HepG2 (cell line): ENCODE measurements around the gene HES6. TPM values are rescaled to one million over a fixed set of nuclear protein-coding genes. Genes with fewer than 3 reads are reported as not detected.

ENCODE experiments used
- MAFG ChIP-seq: sonication (generic); formaldehyde crosslinking; IDR thresholded peaks from 2 replicates; pipeline ENCODE4 v1.5.1; 2020; ENCODE audit warnings: mild to moderate bottlenecking, missing genetic modification reagents
- MED1 ChIP-seq: sonication (generic); formaldehyde crosslinking; IDR thresholded peaks from 2 replicates; pipeline ENCODE4 v1.4.0; 2020; ENCODE audit warnings: missing genetic modification reagents
- NFE2L2 ChIP-seq: fragments of 150-350 bp; IDR thresholded peaks from 2 replicates; pipeline ENCODE4 v1.6.1; 2014; ENCODE audit warnings: low read length
- NR2F6 ChIP-seq, 2 experiments: IDR thresholded peaks; 2 replicates each; pipeline ENCODE4 v1.6.1; 2016; ENCODE audit warnings: antibody characterized with exemption in 1 of 2, mild to moderate bottlenecking in 1 of 2
- ZKSCAN5 ChIP-seq: sonication (generic); formaldehyde crosslinking; IDR thresholded peaks from 2 replicates; pipeline ENCODE4 v1.5.1; 2020; ENCODE audit warnings: mild to moderate bottlenecking, missing genetic modification reagents
- ZNF296 ChIP-seq: sonication (generic); formaldehyde crosslinking; conservative IDR thresholded peaks from 2 replicates; pipeline ENCODE4 v1.5.0; 2020; ENCODE audit warnings: mild to moderate bottlenecking, missing genetic modification reagents
- ZNF468 ChIP-seq: sonication (generic); formaldehyde crosslinking; IDR thresholded peaks from 2 replicates; pipeline ENCODE4 v1.8.0; 2022; ENCODE audit warnings: mild to moderate bottlenecking, moderate library complexity, missing genetic modification reagents
- ZNF709 ChIP-seq: sonication (generic); formaldehyde crosslinking; IDR thresholded peaks from 2 replicates; pipeline ENCODE4 v1.5.0; 2020; ENCODE audit warnings: mild to moderate bottlenecking, missing genetic modification reagents
- ZNF816 ChIP-seq: sonication (generic); formaldehyde crosslinking; IDR thresholded peaks from 2 replicates; pipeline ENCODE4 v1.8.0; 2022; ENCODE audit warnings: missing genetic modification reagents, mild to moderate bottlenecking, borderline replicate concordance
- polyA plus RNA-seq, 8 experiments: library from polyadenylated mRNA; depleted of rRNA in 3 of 8; stranded (reverse) in 7 of 8; unstranded in 1 of 8; fragments of >200 nt; fragmentation: Illumina TruSeq in 4 of 8; extraction: Trizol in 4 of 8; gene quantifications; 2 replicates each; pipeline versions ENCODE4 v1.2.1 to v1.2.3, GENCODE V29; 2011 to 2016; ENCODE audit warnings: low read depth in 4 of 8, missing spikeins in 1 of 8, mixed read lengths in 1 of 8; ENCODE audit not compliant: insufficient read depth in 1 of 8
- total RNA-seq, 5 experiments: library from RNA; depleted of rRNA; stranded (reverse); fragments of >200 nt; fragmentation: Illumina TruSeq; extraction: Trizol; gene quantifications; 2 replicates each; pipeline ENCODE4 v1.2.3, GENCODE V29; 2016; ENCODE audit warnings: low read depth in 1 of 5
- TF ChIP-seq, protein P1 (sequence below), 2 experiments: sonication (generic) in 1 of 2; formaldehyde crosslinking in 1 of 2; IDR thresholded peaks; 2 replicates each; pipeline versions ENCODE4 v1.4.0 to v1.6.1; 2016 to 2020; ENCODE audit warnings: borderline replicate concordance in 1 of 2, low read depth in 1 of 2, mild to moderate bottlenecking in 1 of 2, missing genetic modification reagents in 1 of 2
- TF ChIP-seq, protein P2 (sequence below): sonication (generic); formaldehyde crosslinking; IDR thresholded peaks from 2 replicates; pipeline ENCODE4 v1.4.0; 2020; ENCODE audit warnings: mild to moderate bottlenecking, missing genetic modification reagents, borderline replicate concordance
- TF ChIP-seq, protein P3 (sequence below): sonication (generic); formaldehyde crosslinking; IDR thresholded peaks from 2 replicates; pipeline ENCODE4 v1.4.0; 2020; ENCODE audit warnings: mild to moderate bottlenecking, missing genetic modification reagents

The HES6 gene
- total and polyA plus RNA-seq, 2 of the 13 experiments (the other 11 are each of a cell fraction or from before 2014, with no cell fraction given), result 19.5 to 82.8 TPM

DNA sequence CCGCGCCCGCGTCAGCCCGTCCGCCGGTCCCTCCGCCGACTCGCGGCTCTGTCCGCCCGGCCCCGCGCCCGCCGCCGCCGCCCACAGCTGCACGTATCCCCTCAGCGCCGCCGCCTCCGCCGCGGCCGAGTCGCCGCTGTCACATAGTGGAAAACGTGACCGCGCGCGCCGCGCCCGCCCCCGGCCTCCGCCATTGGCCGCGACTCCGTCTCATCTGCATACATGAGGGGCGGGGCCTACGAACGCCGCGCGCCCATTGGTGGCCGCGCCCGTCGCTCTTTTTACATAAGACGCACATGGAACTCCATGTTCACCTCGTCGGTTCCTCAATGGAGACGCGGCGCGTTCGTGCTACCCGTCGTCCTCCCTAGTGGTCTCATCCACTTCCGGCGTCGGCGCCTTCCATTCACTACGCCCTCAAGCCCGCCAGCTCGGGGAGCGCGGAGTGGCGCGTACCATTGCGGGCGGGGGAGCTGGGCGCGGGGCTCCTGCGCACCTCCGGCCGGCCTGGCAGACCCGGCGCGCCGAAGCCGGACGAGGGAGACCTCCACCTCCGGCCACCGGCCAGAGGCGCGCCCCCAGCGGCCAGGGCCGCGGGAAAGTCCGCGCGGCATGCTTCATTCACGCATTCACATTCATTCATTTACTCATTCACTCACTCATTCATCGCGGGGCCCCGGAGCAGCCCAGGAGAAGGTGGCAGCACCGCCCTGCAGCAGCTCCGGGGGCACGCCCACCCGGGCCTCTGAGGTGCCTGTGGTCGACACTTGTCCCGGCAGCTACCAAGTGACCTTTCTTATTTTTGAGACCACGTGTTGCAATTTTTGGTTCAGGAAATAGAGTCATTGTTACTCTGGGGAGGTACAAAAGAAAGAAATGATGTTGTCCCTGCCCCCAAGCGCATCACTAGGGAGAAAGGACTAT is 49.1 kb upstream of the HES6 start (continued):
- TF ChIP-seq, protein P1, sequence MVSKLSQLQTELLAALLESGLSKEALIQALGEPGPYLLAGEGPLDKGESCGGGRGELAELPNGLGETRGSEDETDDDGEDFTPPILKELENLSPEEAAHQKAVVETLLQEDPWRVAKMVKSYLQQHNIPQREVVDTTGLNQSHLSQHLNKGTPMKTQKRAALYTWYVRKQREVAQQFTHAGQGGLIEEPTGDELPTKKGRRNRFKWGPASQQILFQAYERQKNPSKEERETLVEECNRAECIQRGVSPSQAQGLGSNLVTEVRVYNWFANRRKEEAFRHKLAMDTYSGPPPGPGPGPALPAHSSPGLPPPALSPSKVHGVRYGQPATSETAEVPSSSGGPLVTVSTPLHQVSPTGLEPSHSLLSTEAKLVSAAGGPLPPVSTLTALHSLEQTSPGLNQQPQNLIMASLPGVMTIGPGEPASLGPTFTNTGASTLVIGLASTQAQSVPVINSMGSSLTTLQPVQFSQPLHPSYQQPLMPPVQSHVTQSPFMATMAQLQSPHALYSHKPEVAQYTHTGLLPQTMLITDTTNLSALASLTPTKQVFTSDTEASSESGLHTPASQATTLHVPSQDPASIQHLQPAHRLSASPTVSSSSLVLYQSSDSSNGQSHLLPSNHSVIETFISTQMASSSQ (IDR thresholded peaks at IDR 0.05; ENCODE audit: low read depth), result no peak
- TF ChIP-seq, protein P1 (CRISPR knock-in tag; IDR thresholded peaks at IDR 0.05; ENCODE audit: borderline replicate concordance), result peak; percentile 68
- TF ChIP-seq ZKSCAN5 (CRISPR knock-in tag), result peak; percentile 53; the same call in 1 of the 2 replicates
- TF ChIP-seq MAFG, result no peak
- TF ChIP-seq, protein P2, sequence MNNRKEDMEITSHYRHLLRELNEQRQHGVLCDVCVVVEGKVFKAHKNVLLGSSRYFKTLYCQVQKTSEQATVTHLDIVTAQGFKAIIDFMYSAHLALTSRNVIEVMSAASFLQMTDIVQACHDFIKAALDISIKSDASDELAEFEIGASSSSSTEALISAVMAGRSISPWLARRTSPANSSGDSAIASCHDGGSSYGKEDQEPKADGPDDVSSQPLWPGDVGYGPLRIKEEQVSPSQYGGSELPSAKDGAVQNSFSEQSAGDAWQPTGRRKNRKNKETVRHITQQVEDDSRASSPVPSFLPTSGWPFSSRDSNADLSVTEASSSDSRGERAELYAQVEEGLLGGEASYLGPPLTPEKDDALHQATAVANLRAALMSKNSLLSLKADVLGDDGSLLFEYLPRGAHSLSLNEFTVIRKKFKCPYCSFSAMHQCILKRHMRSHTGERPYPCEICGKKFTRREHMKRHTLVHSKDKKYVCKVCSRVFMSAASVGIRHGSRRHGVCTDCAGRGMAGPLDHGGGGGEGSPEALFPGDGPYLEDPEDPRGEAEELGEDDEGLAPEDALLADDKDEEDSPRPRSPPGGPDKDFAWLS (CRISPR knock-in tag), result no peak
- TF ChIP-seq ZNF296 (CRISPR knock-in tag), result no peak
- 0 out of 2 replicates have a peak, but pooled peaks have one; percentile 36 for TF ChIP-seq ZNF468 (CRISPR knock-in tag)
- no peak; the same call in 1 of the 2 replicates for TF ChIP-seq ZNF816 (CRISPR knock-in tag)
- peak; percentile 52 for TF ChIP-seq MED1 (CRISPR knock-in tag)
- TF ChIP-seq ZNF709 (CRISPR knock-in tag), result no peak
- TF ChIP-seq NR2F6 (IDR thresholded peaks at IDR 0.05), result no peak
- TF ChIP-seq NR2F6 (CRISPR knock-in tag; IDR thresholded peaks at IDR 0.05), result peak; percentile 35; the same call in 1 of the 2 replicates
- TF ChIP-seq NFE2L2, result no peak
- TF ChIP-seq, protein P3, sequence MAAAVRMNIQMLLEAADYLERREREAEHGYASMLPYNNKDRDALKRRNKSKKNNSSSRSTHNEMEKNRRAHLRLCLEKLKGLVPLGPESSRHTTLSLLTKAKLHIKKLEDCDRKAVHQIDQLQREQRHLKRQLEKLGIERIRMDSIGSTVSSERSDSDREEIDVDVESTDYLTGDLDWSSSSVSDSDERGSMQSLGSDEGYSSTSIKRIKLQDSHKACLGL, result no peak
